ENCODE data around the gene WDR27. TPM values are rescaled to one million over a fixed set of nuclear protein-coding genes. Genes with fewer than 3 reads are reported as not detected.

The WDR27 gene
- polyA plus RNA-seq, 1 donor: 73.8 TPM

DNA sequence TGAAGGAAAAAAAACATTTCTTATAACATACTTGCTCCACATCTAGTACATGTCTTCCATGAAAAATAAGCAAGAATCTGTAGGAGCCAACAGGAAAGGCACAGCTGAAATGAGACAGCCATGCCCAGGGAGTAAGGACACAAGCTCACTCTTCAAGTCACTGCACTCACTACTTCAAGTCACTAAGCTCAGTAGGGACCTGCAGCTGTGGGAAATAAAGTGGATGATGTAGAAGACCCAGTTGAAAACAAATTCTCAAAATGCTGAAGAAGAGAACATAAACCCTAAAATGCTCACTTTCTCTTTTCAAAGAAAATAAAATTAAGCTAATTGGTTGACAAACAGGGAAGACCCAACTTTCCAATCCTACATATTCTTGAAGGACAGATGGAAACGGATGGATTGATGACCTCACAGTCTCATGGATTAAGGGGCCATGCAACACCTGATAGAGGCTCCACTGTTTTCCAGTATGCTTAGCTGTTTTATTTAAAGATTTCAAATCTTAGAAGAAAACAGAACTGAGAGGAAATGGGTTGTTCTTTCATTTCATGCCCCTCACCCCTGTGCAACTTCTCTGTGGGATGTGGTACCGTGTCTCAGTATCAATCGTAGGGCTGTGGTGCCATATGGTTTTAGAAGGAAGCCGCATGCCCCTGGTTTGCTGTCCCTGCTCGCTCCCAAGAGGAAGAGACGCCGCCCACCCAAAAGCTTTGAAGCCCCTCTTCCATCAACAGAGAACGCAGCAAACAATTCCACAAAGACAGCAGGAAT lies 133.3 kb downstream of the WDR27 start:
- Histone ChIP-seq H3K4me3 (ENCODE audit: low read length) (no peak overlapping the region), H3K27me3 (ENCODE audit: control insufficient read depth, insufficient read depth, low read length) (no peaks in the 10 kb centered on the region), H3K36me3 (ENCODE audit: control insufficient read depth, insufficient read depth, low read length) (peaks cover 4% of the 10 kb centered on the region), H3K27ac (ENCODE audit: low read length) (no peak overlapping the region), H3K9me3 (ENCODE audit: control insufficient read depth, low read depth, low read length) (peaks cover 5% of the 10 kb centered on the region), H3K4me1 (ENCODE audit: control insufficient read depth, insufficient read depth, low read length) (no peaks in the 10 kb centered on the region)
- DNase-seq: no peak
- 100% methylated on average over 1 of the region's 8 CpGs for WGBS (ENCODE audit: insufficient coverage, low lambda C conversion rate)

- H3K9me3 ChIP-seq (ENCODE audit: control insufficient read depth, low read depth, low read length): peaks cover 5% of the 10 kb centered on the region
- H3K36me3 ChIP-seq (ENCODE audit: control insufficient read depth, insufficient read depth, low read length): peaks cover 4% of the 10 kb centered on the region
Measured at GRCh38 chr6:169567819-169568218, 134.0 kb downstream of the WDR27 start.

DNA sequence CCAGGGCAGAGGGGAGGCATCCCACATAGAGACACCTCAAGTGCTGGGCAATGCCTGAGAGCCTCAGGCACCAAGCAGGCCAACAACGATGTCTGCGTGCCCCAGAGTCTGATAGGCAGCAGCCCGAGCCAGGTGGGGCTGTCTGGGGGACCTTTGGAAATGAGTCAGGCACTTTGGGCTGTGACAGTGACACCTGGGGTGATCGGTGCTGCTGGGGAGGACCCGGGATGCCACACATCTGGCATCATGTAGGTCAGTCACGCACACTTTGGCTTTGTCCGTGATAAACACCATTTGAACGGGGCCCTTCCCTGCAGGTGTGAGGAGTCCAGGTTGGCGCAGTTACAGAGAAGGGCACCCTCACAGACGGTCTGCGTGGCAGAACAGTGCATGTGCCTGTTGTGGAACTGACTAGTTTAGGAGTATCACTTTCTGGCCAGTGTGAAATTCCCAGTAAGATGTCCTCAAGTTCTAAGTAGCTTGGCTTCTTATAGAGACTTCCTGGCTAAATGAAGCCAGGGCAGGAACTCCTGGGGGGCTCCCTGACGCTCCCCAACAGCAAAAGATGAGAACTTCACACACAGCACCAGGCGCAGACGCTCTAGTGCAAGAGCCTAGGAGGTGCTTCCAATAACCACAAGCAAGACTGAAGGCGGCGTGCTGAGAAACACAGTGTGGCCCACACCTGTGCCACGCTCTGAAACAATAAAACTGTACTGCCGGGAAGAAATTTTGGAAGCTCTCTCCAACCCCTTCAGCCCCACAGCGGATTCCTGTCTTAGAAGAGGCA lies 134.7 kb downstream of the WDR27 start:
- DNase-seq: no peak
- peaks cover 4% of the 10 kb centered on the region for H3K36me3 ChIP-seq (ENCODE audit: control insufficient read depth, insufficient read depth, low read length)
- no peak overlapping the region for H3K27ac ChIP-seq (ENCODE audit: low read length)
- H3K27me3 ChIP-seq (ENCODE audit: control insufficient read depth, insufficient read depth, low read length): no peaks in the 10 kb centered on the region
- no CpG with 5 or more reads among the region's 19 CpGs for WGBS (ENCODE audit: insufficient coverage, low lambda C conversion rate)
- H3K4me3 ChIP-seq (ENCODE audit: low read length): no peak overlapping the region
- no peaks in the 10 kb centered on the region for H3K4me1 ChIP-seq (ENCODE audit: control insufficient read depth, insufficient read depth, low read length)
- H3K9me3 ChIP-seq (ENCODE audit: control insufficient read depth, low read depth, low read length): peaks cover 5% of the 10 kb centered on the region

More at GRCh38 chr6:169567819-169568218, 134.0 kb downstream of the WDR27 start:
- Histone ChIP-seq H3K4me1 (ENCODE audit: control insufficient read depth, insufficient read depth, low read length) (no peaks in the 10 kb centered on the region), H3K27ac (ENCODE audit: low read length) (no peak overlapping the region), H3K27me3 (ENCODE audit: control insufficient read depth, insufficient read depth, low read length) (no peaks in the 10 kb centered on the region), H3K4me3 (ENCODE audit: low read length) (no peak overlapping the region)
- no peak for DNase-seq
- WGBS (ENCODE audit: insufficient coverage, low lambda C conversion rate): no CpG with 5 or more reads among the region's 11 CpGs

DNA sequence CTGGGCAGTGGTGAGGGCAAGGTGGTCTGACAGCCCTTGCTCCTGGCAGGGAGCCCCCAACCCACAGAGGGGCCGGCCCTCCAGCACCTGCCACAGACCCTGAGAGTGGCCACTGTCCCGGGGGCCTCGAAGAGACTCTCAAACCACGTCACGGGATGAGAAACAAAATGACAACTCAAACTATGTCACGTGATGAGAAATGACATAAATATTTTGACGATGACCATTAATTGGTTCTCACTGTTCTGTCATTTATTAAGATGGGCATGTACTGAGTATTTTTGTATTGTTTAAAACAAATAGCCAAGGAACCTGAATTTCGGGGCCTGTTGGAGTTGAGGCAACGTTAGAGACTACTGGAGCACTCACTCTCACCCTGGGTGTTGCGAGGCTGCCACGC lies 135.5 kb downstream of the WDR27 start:
- 73% methylated on average over 3 of the region's 11 CpGs for WGBS (ENCODE audit: insufficient coverage, low lambda C conversion rate)
- H3K27ac ChIP-seq (ENCODE audit: low read length): no peak overlapping the region
- peaks cover 8% of the 10 kb centered on the region for H3K9me3 ChIP-seq (ENCODE audit: control insufficient read depth, low read depth, low read length)

DNA sequence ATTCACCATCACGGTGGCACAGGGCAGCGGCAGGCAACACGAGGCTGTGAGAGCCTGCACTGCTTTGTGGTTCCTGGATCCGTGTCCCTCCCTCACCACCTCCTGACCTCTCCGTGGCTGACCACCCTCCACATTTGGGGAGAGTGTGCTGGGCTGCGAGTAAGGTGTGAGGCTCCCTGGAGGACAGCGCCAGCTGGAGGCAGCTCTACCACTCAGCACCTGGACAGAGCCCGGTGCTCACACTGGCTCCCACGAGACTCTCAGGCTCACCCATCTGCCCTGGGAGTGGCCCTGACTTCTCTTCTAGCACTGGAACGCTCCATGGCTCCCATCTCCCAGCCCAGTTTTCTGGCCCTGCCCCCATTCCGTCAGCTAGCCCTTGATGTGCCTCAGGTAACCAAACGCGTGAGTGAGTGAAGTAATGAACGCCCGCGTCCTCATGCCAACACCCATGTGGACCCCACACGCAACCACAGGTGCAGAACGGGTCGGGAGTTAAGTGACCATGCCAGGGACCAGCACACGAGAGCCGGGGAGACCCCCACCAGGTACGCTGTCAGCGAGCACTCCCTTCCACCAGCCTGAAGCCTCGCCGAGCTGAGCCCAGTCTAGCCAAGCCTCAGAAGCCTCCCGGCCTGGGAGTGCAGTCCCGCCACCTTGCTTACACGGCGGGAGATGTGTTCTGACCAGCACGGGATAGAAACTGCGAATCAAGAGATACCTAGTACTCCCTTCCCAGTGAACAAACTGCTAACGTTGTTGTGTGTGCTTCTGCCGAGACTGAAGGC lies 137.2 kb downstream of the WDR27 start:
- no peak for DNase-seq
- Histone ChIP-seq H3K4me1 (ENCODE audit: control insufficient read depth, insufficient read depth, low read length) (no peaks in the 10 kb centered on the region), H3K36me3 (ENCODE audit: control insufficient read depth, insufficient read depth, low read length) (no peaks in the 10 kb centered on the region), H3K27me3 (ENCODE audit: control insufficient read depth, insufficient read depth, low read length) (no peaks in the 10 kb centered on the region), H3K9me3 (ENCODE audit: control insufficient read depth, low read depth, low read length) (peaks cover 11% of the 10 kb centered on the region), H3K27ac (ENCODE audit: low read length) (no peak overlapping the region), H3K4me3 (ENCODE audit: low read length) (no peak overlapping the region)
- WGBS (ENCODE audit: insufficient coverage, low lambda C conversion rate): no CpG with 5 or more reads among the region's 33 CpGs

More for the DNA sequence above, 135.5 kb downstream of the WDR27 start:
- H3K27me3 ChIP-seq (ENCODE audit: control insufficient read depth, insufficient read depth, low read length): no peaks in the 10 kb centered on the region
- no peak overlapping the region for H3K4me3 ChIP-seq (ENCODE audit: low read length)
- no peak for DNase-seq
- H3K4me1 ChIP-seq (ENCODE audit: control insufficient read depth, insufficient read depth, low read length): no peaks in the 10 kb centered on the region
- H3K36me3 ChIP-seq (ENCODE audit: control insufficient read depth, insufficient read depth, low read length): peaks cover 4% of the 10 kb centered on the region

- Histone ChIP-seq H3K9me3 (ENCODE audit: control insufficient read depth, low read depth, low read length) (peaks cover 11% of the 10 kb centered on the region), H3K27ac (ENCODE audit: low read length) (no peak overlapping the region), H3K4me1 (ENCODE audit: control insufficient read depth, insufficient read depth, low read length) (no peaks in the 10 kb centered on the region), H3K27me3 (ENCODE audit: control insufficient read depth, insufficient read depth, low read length) (no peaks in the 10 kb centered on the region), H3K4me3 (ENCODE audit: low read length) (no peak overlapping the region), H3K36me3 (ENCODE audit: control insufficient read depth, insufficient read depth, low read length) (no peaks in the 10 kb centered on the region)
- DNase-seq: no peak
- WGBS (ENCODE audit: insufficient coverage, low lambda C conversion rate): no CpG with 5 or more reads among the region's 1 CpG
Measured at GRCh38 chr6:169561665-169562064, 140.2 kb downstream of the WDR27 start.

- Histone ChIP-seq H3K27ac (ENCODE audit: low read length) (no peak overlapping the region), H3K36me3 (ENCODE audit: control insufficient read depth, insufficient read depth, low read length) (peaks cover 2% of the 10 kb centered on the region), H3K9me3 (ENCODE audit: control insufficient read depth, low read depth, low read length) (peaks cover 7% of the 10 kb centered on the region), H3K4me1 (ENCODE audit: control insufficient read depth, insufficient read depth, low read length) (no peaks in the 10 kb centered on the region), H3K4me3 (ENCODE audit: low read length) (no peak overlapping the region), H3K27me3 (ENCODE audit: control insufficient read depth, insufficient read depth, low read length) (no peaks in the 10 kb centered on the region)
- DNase-seq: no peak
- 95% methylated on average over 3 of the region's 10 CpGs for WGBS (ENCODE audit: insufficient coverage, low lambda C conversion rate)
Measured at GRCh38 chr6:169559592-169559991, 142.2 kb downstream of the WDR27 start.

DNA sequence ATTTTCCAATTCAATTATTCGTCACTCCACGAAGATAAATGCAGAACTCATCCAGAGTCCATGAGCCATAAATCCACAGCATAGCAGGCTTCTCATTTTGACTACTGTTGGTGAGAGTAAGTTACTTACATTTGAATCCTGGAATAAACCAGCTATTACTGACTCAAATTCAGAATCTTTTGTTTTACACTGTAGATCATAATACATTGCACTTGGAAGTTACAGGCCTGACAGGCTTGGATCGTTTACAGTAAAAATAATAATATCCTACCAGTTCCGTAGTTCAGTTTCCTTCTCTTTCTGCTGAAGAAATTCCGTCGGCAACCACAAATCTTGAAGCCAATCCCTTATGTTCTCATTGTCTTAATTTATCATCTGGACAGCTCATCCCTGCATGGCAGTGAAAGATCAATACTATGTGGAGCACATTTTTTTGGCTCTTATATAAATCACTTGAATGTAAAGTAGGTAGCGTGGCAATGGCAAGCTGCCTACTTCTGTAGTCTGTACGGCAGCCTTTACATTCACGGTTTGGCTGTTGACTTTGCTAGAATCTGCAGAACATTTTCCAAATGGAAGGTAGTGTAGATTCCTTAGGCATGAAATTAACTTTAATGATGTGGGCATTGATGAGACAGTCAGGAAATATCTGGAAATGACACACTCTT lies 142.9 kb downstream of the WDR27 start:
- 65% methylated on average over 2 of the region's 9 CpGs for WGBS (ENCODE audit: insufficient coverage, low lambda C conversion rate)

DNA sequence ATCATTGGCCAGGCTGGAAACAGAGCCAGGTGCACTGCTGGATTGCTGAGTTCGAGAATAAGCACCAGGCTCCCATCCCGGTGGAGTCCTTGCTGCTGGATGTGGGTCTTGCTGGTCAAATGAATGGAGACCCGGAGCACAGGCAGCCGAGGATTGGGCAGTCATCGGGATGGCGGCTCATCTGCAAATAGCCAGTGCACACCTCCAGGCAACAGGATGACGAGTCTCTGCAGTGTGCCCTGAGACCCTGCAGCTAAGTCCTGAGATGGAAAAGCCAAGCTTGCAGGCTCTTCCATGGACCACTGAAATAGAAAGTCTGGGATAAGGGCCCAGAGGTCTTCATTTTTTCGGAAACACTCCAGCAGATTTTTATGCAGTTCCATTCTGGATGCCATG lies 143.5 kb downstream of the WDR27 start:
- WGBS (ENCODE audit: insufficient coverage, low lambda C conversion rate): 100% methylated on average over 1 of the region's 8 CpGs
- no peak for DNase-seq

More for the DNA sequence above, 142.9 kb downstream of the WDR27 start:
- Histone ChIP-seq H3K27me3 (ENCODE audit: control insufficient read depth, insufficient read depth, low read length) (no peaks in the 10 kb centered on the region), H3K36me3 (ENCODE audit: control insufficient read depth, insufficient read depth, low read length) (peaks cover 2% of the 10 kb centered on the region), H3K9me3 (ENCODE audit: control insufficient read depth, low read depth, low read length) (peaks cover 6% of the 10 kb centered on the region), H3K27ac (ENCODE audit: low read length) (no peak overlapping the region), H3K4me1 (ENCODE audit: control insufficient read depth, insufficient read depth, low read length) (no peaks in the 10 kb centered on the region), H3K4me3 (ENCODE audit: low read length) (no peak overlapping the region)
- no peak for DNase-seq

DNA sequence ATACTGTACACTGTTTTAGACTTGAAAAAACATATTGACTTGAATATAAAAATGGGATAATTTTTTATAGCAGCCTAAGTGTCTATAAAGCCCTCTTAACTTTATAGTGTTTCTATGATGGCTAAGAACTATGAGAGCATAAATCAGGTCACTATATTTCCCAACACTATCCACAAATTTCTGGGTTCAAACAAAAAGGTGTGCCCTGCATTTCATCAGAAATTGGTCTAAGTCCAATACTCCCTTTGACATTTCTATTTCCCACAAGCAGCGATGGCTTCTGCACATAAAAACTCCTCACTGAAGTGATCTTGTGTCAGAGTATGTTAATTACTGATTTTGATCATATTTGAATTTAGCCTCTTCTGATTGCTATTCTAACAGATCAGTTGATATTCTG lies 143.9 kb downstream of the WDR27 start:
- DNase-seq: no peak
- H3K9me3 ChIP-seq (ENCODE audit: control insufficient read depth, low read depth, low read length): peaks cover 6% of the 10 kb centered on the region
- H3K4me3 ChIP-seq (ENCODE audit: low read length): no peak overlapping the region
- no peak overlapping the region for H3K27ac ChIP-seq (ENCODE audit: low read length)
- no CpG with 5 or more reads among the region's 1 CpG for WGBS (ENCODE audit: insufficient coverage, low lambda C conversion rate)
- H3K27me3 ChIP-seq (ENCODE audit: control insufficient read depth, insufficient read depth, low read length): no peaks in the 10 kb centered on the region
- no peaks in the 10 kb centered on the region for H3K4me1 ChIP-seq (ENCODE audit: control insufficient read depth, insufficient read depth, low read length)
- H3K36me3 ChIP-seq (ENCODE audit: control insufficient read depth, insufficient read depth, low read length): peaks cover 2% of the 10 kb centered on the region

More for the DNA sequence above, 143.5 kb downstream of the WDR27 start:
- Histone ChIP-seq H3K4me1 (ENCODE audit: control insufficient read depth, insufficient read depth, low read length) (no peaks in the 10 kb centered on the region), H3K9me3 (ENCODE audit: control insufficient read depth, low read depth, low read length) (peaks cover 6% of the 10 kb centered on the region), H3K27me3 (ENCODE audit: control insufficient read depth, insufficient read depth, low read length) (no peaks in the 10 kb centered on the region), H3K36me3 (ENCODE audit: control insufficient read depth, insufficient read depth, low read length) (peaks cover 2% of the 10 kb centered on the region), H3K4me3 (ENCODE audit: low read length) (no peak overlapping the region), H3K27ac (ENCODE audit: low read length) (no peak overlapping the region)

Measured in large intestine (tissue), 3 donors.